Measurements from ENCODE around the gene HHATL.

Gene HHATL

GRCh38 chr3:42682301-42683070 lies 20.1 kb downstream of the HHATL start:
- no peak for DNase-seq

GRCh38 chr3:42681361-42682038 lies 21.1 kb downstream of the HHATL start:
- DNase-seq, result no peak

GRCh38 chr3:42680806-42681205 lies 21.8 kb downstream of the HHATL start:
- no peak for DNase-seq

- no peak for DNase-seq
Observed at GRCh38 chr3:42680271-42680670, 22.3 kb downstream of the HHATL start.

GRCh38 chr3:42678447-42678846 lies 24.2 kb downstream of the HHATL start:
- DNase-seq, result no peak

- no peak for DNase-seq
Observed at GRCh38 chr3:42675909-42676308, 26.7 kb downstream of the HHATL start.

GRCh38 chr3:42674146-42674545 lies 28.5 kb downstream of the HHATL start:
- DNase-seq, result no peak

GRCh38 chr3:42673082-42673481 lies 29.5 kb downstream of the HHATL start:
- DNase-seq, result no peak

- no peak for DNase-seq
Observed at GRCh38 chr3:42672515-42672914, 30.1 kb downstream of the HHATL start.

- DNase-seq, result no peak
Observed at GRCh38 chr3:42670670-42671069, 31.9 kb downstream of the HHATL start.

- no peak for DNase-seq
Observed at GRCh38 chr3:42670051-42670576, 32.5 kb downstream of the HHATL start.

GRCh38 chr3:42668793-42669217 lies 33.8 kb downstream of the HHATL start:
- no peak for DNase-seq

GRCh38 chr3:42668413-42668760 lies 34.2 kb downstream of the HHATL start:
- DNase-seq, result no peak

GRCh38 chr3:42667523-42668412 lies 34.8 kb downstream of the HHATL start:
- no peak for DNase-seq

GRCh38 chr3:42667096-42667522 lies 35.5 kb downstream of the HHATL start:
- DNase-seq, result no peak

GRCh38 chr3:42666577-42666998 lies 36.0 kb downstream of the HHATL start:
- no peak for DNase-seq

GRCh38 chr3:42666022-42666421 lies 36.6 kb downstream of the HHATL start:
- no peak for DNase-seq

- no peak for DNase-seq
Observed at GRCh38 chr3:42665050-42665878, 37.3 kb downstream of the HHATL start.

- no peak for DNase-seq
Observed at GRCh38 chr3:42664438-42664803, 38.2 kb downstream of the HHATL start.

GRCh38 chr3:42663581-42664437 lies 38.8 kb downstream of the HHATL start:
- no peak for DNase-seq

GRCh38 chr3:42662813-42663535 lies 39.6 kb downstream of the HHATL start:
- no peak for DNase-seq

Data from CD4-positive, alpha-beta T cell treated with Interleukin-6 for 4 hours (primary cell).